ENCODE results near the gene PSRC1.

The PSRC1 gene

GRCh38 chr1:109242387-109242786 is 40.6 kb downstream of the PSRC1 start:
- no peak overlapping the region for H2AFZ ChIP-seq (ENCODE audit: low read depth, low read length)
- 93% methylated on average over 7 of the region's 7 CpGs for WGBS
- no peaks in the 10 kb centered on the region for H3K9me3 ChIP-seq (ENCODE audit: control insufficient read depth, low read length)
- H3K9ac ChIP-seq (ENCODE audit: low read length), result no peak overlapping the region
- H2BK120ac ChIP-seq (ENCODE audit: low read depth, low read length), result no peak overlapping the region
- H3K27me3 ChIP-seq (ENCODE audit: control insufficient read depth in 1 of 2, insufficient read depth in 1 of 2, low read length in 2 of 2), result peaks cover 10 to 18% of the 10 kb centered on the region in 2 experiments
- H3K18ac ChIP-seq (ENCODE audit: low read depth in 1 of 2, low read length in 2 of 2), result no peak overlapping the region
- H3K79me1 ChIP-seq (replicated peaks; ENCODE audit: low read length, poor library complexity, severe bottlenecking), result no peaks in the 10 kb centered on the region
- H2BK15ac ChIP-seq (ENCODE audit: low read depth, poor library complexity, severe bottlenecking), result no peak overlapping the region
- no peak overlapping the region for H2BK12ac ChIP-seq (ENCODE audit: low read length in 2 of 2)
- H3K27ac ChIP-seq (ENCODE audit: low read length, poor library complexity, severe bottlenecking), result no peak overlapping the region
- H2BK5ac ChIP-seq (ENCODE audit: low read depth, low read length, poor library complexity, severe bottlenecking), result no peak overlapping the region
- no peak overlapping the region for H4K8ac ChIP-seq (ENCODE audit: low read length)
- no peak for DNase-seq
- no peak overlapping the region for H3K14ac ChIP-seq (ENCODE audit: low read length in 2 of 2)
- H3K4me3 ChIP-seq (ENCODE audit: insufficient read depth in 1 of 2, low read depth in 1 of 2, low read length in 2 of 2), result no peak overlapping the region
- no peak overlapping the region for H2AK5ac ChIP-seq (ENCODE audit: low read length, severe bottlenecking)
- H3K4ac ChIP-seq (ENCODE audit: low read depth in 1 of 2, low read length in 2 of 2), result no peak overlapping the region
- peaks cover 26 to 28% of the 10 kb centered on the region in 2 experiments for H3K36me3 ChIP-seq (ENCODE audit: control insufficient read depth in 1 of 2, insufficient read depth in 2 of 2, low read depth in 1 of 2, low read length in 2 of 2)
- H4K91ac ChIP-seq (ENCODE audit: low read length), result no peak overlapping the region
- H3K4me1 ChIP-seq (ENCODE audit: control insufficient read depth, insufficient read depth, low read depth, low read length), result peaks cover 16% of the 10 kb centered on the region
- no peak overlapping the region for H3K4me2 ChIP-seq (ENCODE audit: low read length, poor library complexity, severe bottlenecking)
- no peak overlapping the region for H3K23ac ChIP-seq (ENCODE audit: low read length in 2 of 2)

- no peaks in the 10 kb centered on the region for H3K79me1 ChIP-seq (replicated peaks; ENCODE audit: low read length, poor library complexity, severe bottlenecking)
- H4K8ac ChIP-seq (ENCODE audit: low read length), result no peak overlapping the region
- WGBS, result 53% methylated on average over 8 of the region's 8 CpGs
- H3K9me3 ChIP-seq (ENCODE audit: control insufficient read depth, low read length), result no peaks in the 10 kb centered on the region
- no peak overlapping the region for H2BK15ac ChIP-seq (ENCODE audit: low read depth, poor library complexity, severe bottlenecking)
- H3K23ac ChIP-seq (ENCODE audit: low read length in 2 of 2), result no peak overlapping the region
- no peak overlapping the region for H4K91ac ChIP-seq (ENCODE audit: low read length)
- H3K4me3 ChIP-seq (ENCODE audit: insufficient read depth in 1 of 2, low read depth in 1 of 2, low read length in 2 of 2), result no peak overlapping the region
- no peak for DNase-seq
- H2BK5ac ChIP-seq (ENCODE audit: low read depth, low read length, poor library complexity, severe bottlenecking), result no peak overlapping the region
- no peak overlapping the region for H2BK12ac ChIP-seq (ENCODE audit: low read length in 2 of 2)
- peak overlapping the region in 1 of 2 experiments; percentile 21 for H3K14ac ChIP-seq (ENCODE audit: low read length in 2 of 2)
- H3K27ac ChIP-seq (ENCODE audit: low read length, poor library complexity, severe bottlenecking), result no peak overlapping the region
- no peak overlapping the region for H3K9ac ChIP-seq (ENCODE audit: low read length)
- H3K4me1 ChIP-seq (ENCODE audit: control insufficient read depth, insufficient read depth, low read depth, low read length), result peaks cover 16% of the 10 kb centered on the region
- H2BK120ac ChIP-seq (ENCODE audit: low read depth, low read length), result no peak overlapping the region
- H3K27me3 ChIP-seq (ENCODE audit: control insufficient read depth in 1 of 2, insufficient read depth in 1 of 2, low read length in 2 of 2), result peaks cover 10 to 13% of the 10 kb centered on the region in 2 experiments
- H3K18ac ChIP-seq (ENCODE audit: low read depth in 1 of 2, low read length in 2 of 2), result no peak overlapping the region
- peaks cover 31 to 33% of the 10 kb centered on the region in 2 experiments for H3K36me3 ChIP-seq (ENCODE audit: control insufficient read depth in 1 of 2, insufficient read depth in 2 of 2, low read depth in 1 of 2, low read length in 2 of 2)
- no peak overlapping the region for H2AK5ac ChIP-seq (ENCODE audit: low read length, severe bottlenecking)
- no peak overlapping the region for H3K4me2 ChIP-seq (ENCODE audit: low read length, poor library complexity, severe bottlenecking)
- H2AFZ ChIP-seq (ENCODE audit: low read depth, low read length), result no peak overlapping the region
- no peak overlapping the region for H3K4ac ChIP-seq (ENCODE audit: low read depth in 1 of 2, low read length in 2 of 2)
Measured at GRCh38 chr1:109241841-109242345, 41.1 kb downstream of the PSRC1 start.

- Histone ChIP-seq H3K4me1 (ENCODE audit: control insufficient read depth, insufficient read depth, low read depth, low read length) (peaks cover 16% of the 10 kb centered on the region), H2AK5ac (ENCODE audit: low read length, severe bottlenecking) (no peak overlapping the region), H3K36me3 (ENCODE audit: control insufficient read depth in 1 of 2, insufficient read depth in 2 of 2, low read depth in 1 of 2, low read length in 2 of 2) (peaks cover 35 to 36% of the 10 kb centered on the region in 2 experiments), H3K4ac (ENCODE audit: low read depth in 1 of 2, low read length in 2 of 2) (no peak overlapping the region), H3K4me3 (ENCODE audit: insufficient read depth in 1 of 2, low read depth in 1 of 2, low read length in 2 of 2) (no peak overlapping the region), H3K27me3 (ENCODE audit: control insufficient read depth in 1 of 2, insufficient read depth in 1 of 2, low read length in 2 of 2) (peaks cover 9 to 10% of the 10 kb centered on the region in 2 experiments), H2BK120ac (ENCODE audit: low read depth, low read length) (no peak overlapping the region), H3K4me2 (ENCODE audit: low read length, poor library complexity, severe bottlenecking) (no peak overlapping the region), H3K9ac (ENCODE audit: low read length) (no peak overlapping the region), H3K27ac (ENCODE audit: low read length, poor library complexity, severe bottlenecking) (no peak overlapping the region), H2BK15ac (ENCODE audit: low read depth, poor library complexity, severe bottlenecking) (no peak overlapping the region), H2AFZ (ENCODE audit: low read depth, low read length) (no peak overlapping the region), H2BK12ac (ENCODE audit: low read length in 2 of 2) (no peak overlapping the region), H3K79me1 (replicated peaks; ENCODE audit: low read length, poor library complexity, severe bottlenecking) (no peaks in the 10 kb centered on the region), H2BK5ac (ENCODE audit: low read depth, low read length, poor library complexity, severe bottlenecking) (no peak overlapping the region), H3K14ac (ENCODE audit: low read length in 2 of 2) (no peak overlapping the region), H4K8ac (ENCODE audit: low read length) (no peak overlapping the region), H3K9me3 (ENCODE audit: control insufficient read depth, low read length) (no peaks in the 10 kb centered on the region), H4K91ac (ENCODE audit: low read length) (no peak overlapping the region), H3K18ac (ENCODE audit: low read depth in 1 of 2, low read length in 2 of 2) (no peak overlapping the region), H3K23ac (ENCODE audit: low read length in 2 of 2) (no peak overlapping the region)
- no peak for DNase-seq
- WGBS, result 38% methylated on average over 5 of the region's 6 CpGs
Measured at GRCh38 chr1:109241344-109241743, 41.6 kb downstream of the PSRC1 start.

- Histone ChIP-seq H2BK5ac (ENCODE audit: low read depth, low read length, poor library complexity, severe bottlenecking) (no peak overlapping the region), H3K14ac (ENCODE audit: low read length in 2 of 2) (no peak overlapping the region), H3K23ac (ENCODE audit: low read length in 2 of 2) (no peak overlapping the region), H3K4me1 (ENCODE audit: control insufficient read depth, insufficient read depth, low read depth, low read length) (peaks cover 16% of the 10 kb centered on the region), H3K27me3 (ENCODE audit: control insufficient read depth in 1 of 2, insufficient read depth in 1 of 2, low read length in 2 of 2) (peaks cover 9 to 10% of the 10 kb centered on the region in 2 experiments), H4K91ac (ENCODE audit: low read length) (no peak overlapping the region), H3K79me1 (replicated peaks; ENCODE audit: low read length, poor library complexity, severe bottlenecking) (no peaks in the 10 kb centered on the region), H3K36me3 (ENCODE audit: control insufficient read depth in 1 of 2, insufficient read depth in 2 of 2, low read depth in 1 of 2, low read length in 2 of 2) (peaks cover 43 to 45% of the 10 kb centered on the region in 2 experiments), H2BK120ac (ENCODE audit: low read depth, low read length) (no peak overlapping the region), H3K9ac (ENCODE audit: low read length) (peak overlapping the region; percentile 14), H3K4me2 (ENCODE audit: low read length, poor library complexity, severe bottlenecking) (no peak overlapping the region), H3K9me3 (ENCODE audit: control insufficient read depth, low read length) (no peaks in the 10 kb centered on the region), H2AFZ (ENCODE audit: low read depth, low read length) (no peak overlapping the region), H3K18ac (ENCODE audit: low read depth in 1 of 2, low read length in 2 of 2) (peak overlapping the region in 1 of 2 experiments; percentile 11), H2BK12ac (ENCODE audit: low read length in 2 of 2) (no peak overlapping the region), H3K4ac (ENCODE audit: low read depth in 1 of 2, low read length in 2 of 2) (no peak overlapping the region), H2AK5ac (ENCODE audit: low read length, severe bottlenecking) (no peak overlapping the region), H3K4me3 (ENCODE audit: insufficient read depth in 1 of 2, low read depth in 1 of 2, low read length in 2 of 2) (no peak overlapping the region), H3K27ac (ENCODE audit: low read length, poor library complexity, severe bottlenecking) (no peak overlapping the region), H2BK15ac (ENCODE audit: low read depth, poor library complexity, severe bottlenecking) (no peak overlapping the region), H4K8ac (ENCODE audit: low read length) (no peak overlapping the region)
- WGBS, result 67% methylated on average over 26 of the region's 26 CpGs
- DNase-seq, result no peak
Measured at GRCh38 chr1:109240158-109241152, 42.5 kb downstream of the PSRC1 start.
